Peyer's patch (tissue), 4 donors: ENCODE data around the gene SYT13.

Experiments used
- CTCF ChIP-seq, 6 experiments: fragments of 450-650 bp in 4 of 6; fragments of 200-600 bp in 2 of 6; sonication (generic) in 1 of 6; IDR thresholded peaks; one replicate each; pipeline ENCODE4 v1.5.1; 2017 to 2019; ENCODE audit warnings: antibody characterized with exemption in 6 of 6, mild to moderate bottlenecking in 3 of 6, moderate library complexity in 1 of 6
- POLR2A ChIP-seq, 2 donors: fragments of 450-650 bp; IDR thresholded peaks; one replicate each; pipeline ENCODE4 v1.5.1; 2017; ENCODE audit warnings: antibody characterized with exemption in 2 of 2, mild to moderate bottlenecking in 2 of 2, moderate library complexity in 2 of 2

- TF ChIP-seq POLR2A (IDR thresholded peaks at IDR 0.05): no peak
- TF ChIP-seq CTCF (IDR thresholded peaks at IDR 0.05): no peak
These were observed 70.9 kb downstream of the SYT13 start for GRCh38 chr11:45215098-45215865.
